Activated naive CD8-positive, alpha-beta T cell treated with anti-CD3 and anti-CD28 coated beads, Interleukin-2, amount 10 ng/mL, durations not matched to agents 7 days and 5 days (primary cell): ENCODE data around the gene SPATA31A1. TPM values are rescaled to one million over a fixed set of nuclear protein-coding genes. Genes with fewer than 3 reads are reported as not detected.
"Not testable (repeated sequence)": the region's sequence is repeated elsewhere in the genome, so short reads cannot be mapped to it uniquely, and the experiment has no call there.

Experiments used
- ATAC-seq: fragments of 150-1000 bp; cut with Tn5 transposase; one replicate; pipeline ENCODE4 v1.10.0; 2021; ENCODE audit warnings: low read depth, moderate library complexity
- POLR2A ChIA-PET: fragments of 350-600 bp; sonication (Branson Sonifier 250); formaldehyde crosslinking; loops from one replicate; lab custom pipeline; 2021; ENCODE audit warnings: antibody characterized with exemption; lab: Charles Lee
- DNase-seq: peaks from one replicate; pipeline ENCODE4 v3.0.0; 2021
- H3K27ac Mint-ChIP-seq: one replicate; pipeline ENCODE4 v1.8.0; 2022; ENCODE audit warnings: mild to moderate bottlenecking, mixed read lengths
- H3K27me3 Mint-ChIP-seq: one replicate; pipeline ENCODE4 v1.8.0; 2022; ENCODE audit warnings: mild to moderate bottlenecking, moderate library complexity, mixed read lengths
- H3K36me3 Mint-ChIP-seq: one replicate; pipeline ENCODE4 v1.8.0; 2021; ENCODE audit warnings: mild to moderate bottlenecking, mixed read lengths
- H3K4me1 Mint-ChIP-seq: one replicate; pipeline ENCODE4 v1.8.0; 2021; ENCODE audit warnings: mixed read lengths
- H3K4me3 Mint-ChIP-seq: one replicate; pipeline ENCODE4 v1.8.0; 2022; ENCODE audit warnings: mild to moderate bottlenecking, moderate library complexity, mixed read lengths
- H3K9me3 Mint-ChIP-seq: one replicate; pipeline ENCODE4 v1.8.0; 2021; ENCODE audit warnings: mixed read lengths
- total RNA-seq, 2 experiments: library from RNA; stranded (reverse); gene quantifications; one replicate each; pipeline ENCODE4 v1.2.3, GENCODE V29; 2021

SPATA31A1 gene
- not detected for total RNA-seq

GRCh38 chr9:39355369-39355768, at the start of gene SPATA31A1:
Gene SPATA31A1 (plus strand): TSS chr9:39355669. CDS start chr9:39355731, 62 bp downstream.
- H3K27ac Mint-ChIP-seq, DNase-seq, POLR2A ChIA-PET, H3K9me3 Mint-ChIP-seq, ATAC-seq, H3K27me3 Mint-ChIP-seq, H3K36me3 Mint-ChIP-seq, H3K4me3 Mint-ChIP-seq, H3K4me1 Mint-ChIP-seq: not testable (repeated sequence)

- H3K27ac Mint-ChIP-seq, ATAC-seq, H3K4me1 Mint-ChIP-seq, H3K36me3 Mint-ChIP-seq, H3K27me3 Mint-ChIP-seq, H3K9me3 Mint-ChIP-seq, DNase-seq, H3K4me3 Mint-ChIP-seq, POLR2A ChIA-PET: not testable (repeated sequence)
These were observed 52.1 kb downstream of the SPATA31A1 start for GRCh38 chr9:39407261-39408204.

- POLR2A ChIA-PET, H3K36me3 Mint-ChIP-seq, DNase-seq, H3K4me3 Mint-ChIP-seq, H3K27ac Mint-ChIP-seq, H3K4me1 Mint-ChIP-seq, ATAC-seq, H3K9me3 Mint-ChIP-seq, H3K27me3 Mint-ChIP-seq: not testable (repeated sequence)
These were observed 55.9 kb downstream of the SPATA31A1 start for GRCh38 chr9:39411254-39411940.

Other genes with a start within 250 kb of the SPATA31A1 start
- gene CNTNAP3, start 67.5 kb upstream of the SPATA31A1 start, total RNA-seq = not detected